ENCODE data around the gene CNTN5.

DNA sequence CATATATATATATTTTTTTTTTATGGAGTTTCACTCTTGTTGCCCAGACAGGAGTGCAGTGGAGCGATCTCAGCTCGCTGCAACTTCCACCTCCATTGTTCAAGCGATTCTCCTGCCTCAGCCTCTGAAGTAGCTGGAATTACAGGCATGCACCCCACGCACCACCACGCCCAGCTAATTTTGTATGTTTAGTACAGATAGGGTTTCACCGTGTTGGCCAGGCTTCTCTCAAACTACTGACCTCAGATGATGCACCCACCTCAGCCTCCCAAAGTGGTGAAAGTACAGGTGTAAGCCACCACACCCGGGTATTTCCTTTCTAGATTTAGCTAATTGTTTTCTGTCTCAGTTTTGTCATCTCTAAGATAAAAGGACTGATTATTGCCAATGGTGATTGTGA is 821.1 kb downstream of the CNTN5 start:
- no peak for TF ChIP-seq POLR2A (IDR thresholded peaks at IDR 0.05)
- TF ChIP-seq, protein P1, sequence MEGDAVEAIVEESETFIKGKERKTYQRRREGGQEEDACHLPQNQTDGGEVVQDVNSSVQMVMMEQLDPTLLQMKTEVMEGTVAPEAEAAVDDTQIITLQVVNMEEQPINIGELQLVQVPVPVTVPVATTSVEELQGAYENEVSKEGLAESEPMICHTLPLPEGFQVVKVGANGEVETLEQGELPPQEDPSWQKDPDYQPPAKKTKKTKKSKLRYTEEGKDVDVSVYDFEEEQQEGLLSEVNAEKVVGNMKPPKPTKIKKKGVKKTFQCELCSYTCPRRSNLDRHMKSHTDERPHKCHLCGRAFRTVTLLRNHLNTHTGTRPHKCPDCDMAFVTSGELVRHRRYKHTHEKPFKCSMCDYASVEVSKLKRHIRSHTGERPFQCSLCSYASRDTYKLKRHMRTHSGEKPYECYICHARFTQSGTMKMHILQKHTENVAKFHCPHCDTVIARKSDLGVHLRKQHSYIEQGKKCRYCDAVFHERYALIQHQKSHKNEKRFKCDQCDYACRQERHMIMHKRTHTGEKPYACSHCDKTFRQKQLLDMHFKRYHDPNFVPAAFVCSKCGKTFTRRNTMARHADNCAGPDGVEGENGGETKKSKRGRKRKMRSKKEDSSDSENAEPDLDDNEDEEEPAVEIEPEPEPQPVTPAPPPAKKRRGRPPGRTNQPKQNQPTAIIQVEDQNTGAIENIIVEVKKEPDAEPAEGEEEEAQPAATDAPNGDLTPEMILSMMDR (IDR thresholded peaks at IDR 0.05): no peak

All from upper lobe of left lung (tissue), 4 donors.